HepG2 (cell line): ENCODE measurements around the gene BTBD7. TPM values are rescaled to one million over a fixed set of nuclear protein-coding genes. Genes with fewer than 3 reads are reported as not detected.

Experiments used
- ATAC-seq: fragments of 200-7000 bp; cut with Tn5 transposase; 3 replicates; pipeline ENCODE4 v1.9.1; 2020; ENCODE audit warnings: mild to moderate bottlenecking, moderate library complexity
- BruUV-seq: library from RNA; stranded (reverse); fragments of 400-500 nt; replicated peaks from 2 replicates; lab custom pipeline; 2021; lab: Mats Ljungman, UMichigan
- CTCF ChIA-PET: fragments of 300-600 bp; formaldehyde crosslinking; extraction: SDS; loops from one replicate; lab custom pipeline; 2021; ENCODE audit warnings: low total read pairs, inconsistent platforms, low intra/inter-chr PET ratio; lab: Yijun Ruan, JAX
- POLR2A ChIA-PET: fragments of 350-600 bp; sonication (Branson Sonifier 250); formaldehyde crosslinking; loops from one replicate; lab custom pipeline; 2020; ENCODE audit warnings: antibody characterized with exemption, inconsistent platforms; lab: Yijun Ruan, JAX
- DNase-seq: peaks from one replicate; pipeline ENCODE4 v3.0.0-alpha.2; 2015; ENCODE audit warnings: low spot score
- FAIRE-seq: peaks from 3 replicates; lab custom pipeline; 2011; peaks lifted over from hg19 to GRCh38; lab: Jason Lieb, UNC
- H2AFZ ChIP-seq: one replicate; pipeline ENCODE4 v1.6.1; 2011; ENCODE audit warnings: low read length, inconsistent platforms
- H3K27ac ChIP-seq: fragments of 300-600 bp; 3 replicates; pipeline ENCODE4 v1.8.0; 2011; ENCODE audit warnings: mixed run types, mild to moderate bottlenecking, mixed read lengths, low read length, inconsistent platforms; ENCODE audit not compliant: insufficient read depth; ENCODE audit errors: extremely low read length
- H3K27me3 ChIP-seq, 2 experiments: fragments of 200-600 bp in 1 of 2; 2 replicates in 1 of 2; 3 replicates in 1 of 2; pipeline versions ENCODE4 v1.6.0 to v1.8.0; 2011; ENCODE audit warnings: low read length in 2 of 2, mild to moderate bottlenecking in 2 of 2, moderate library complexity in 2 of 2, inconsistent platforms in 1 of 2; ENCODE audit not compliant: insufficient read depth in 2 of 2, control insufficient read depth in 1 of 2
- H3K36me3 ChIP-seq, 2 experiments: fragments of 200-600 bp in 1 of 2; replicated peaks in 1 of 2; 2 replicates in 1 of 2; 3 replicates in 1 of 2; pipeline versions ENCODE4 v1.5.1 to v1.8.0; 2011; ENCODE audit warnings: low read length in 2 of 2, inconsistent platforms in 1 of 2; ENCODE audit not compliant: insufficient read depth in 2 of 2, control insufficient read depth in 1 of 2
- H3K4me1 ChIP-seq: 2 replicates; pipeline ENCODE4 v1.5.1; 2012; ENCODE audit warnings: low read length, inconsistent platforms; ENCODE audit not compliant: insufficient read depth
- H3K4me2 ChIP-seq: 2 replicates; pipeline ENCODE4 v1.6.0; 2011; ENCODE audit warnings: low read depth, low read length, inconsistent platforms
- H3K4me3 ChIP-seq, 3 experiments: fragments of 200-600 bp in 1 of 3; sonication (generic), shearing (Covaris generic) in 1 of 3; replicated peaks in 1 of 3; 2 replicates each; pipeline ENCODE4 v1.5.1; 2011 to 2016; ENCODE audit warnings: low read length in 3 of 3, inconsistent platforms in 2 of 3, low read depth in 2 of 3, mild to moderate bottlenecking in 2 of 3, control low read depth in 1 of 3, mixed read lengths in 1 of 3; ENCODE audit not compliant: insufficient read depth in 1 of 3
- H3K79me2 ChIP-seq: one replicate; pipeline ENCODE4 v1.6.1; 2011; ENCODE audit warnings: low read length, inconsistent platforms; ENCODE audit not compliant: insufficient read depth
- H3K9ac ChIP-seq: 2 replicates; pipeline ENCODE4 v1.6.0; 2011; ENCODE audit warnings: mild to moderate bottlenecking, low read depth, low read length, inconsistent platforms; ENCODE audit not compliant: insufficient read depth
- H3K9me3 ChIP-seq: 2 replicates; pipeline ENCODE4 v1.5.1; 2012; ENCODE audit warnings: mild to moderate bottlenecking, low read length
- H4K20me1 ChIP-seq: 2 replicates; pipeline ENCODE4 v1.6.0; 2011; ENCODE audit warnings: inconsistent platforms, mild to moderate bottlenecking, low read length, moderate library complexity; ENCODE audit not compliant: insufficient read depth
- BRD4 ChIP-seq: sonication (generic); formaldehyde crosslinking; IDR thresholded peaks from 2 replicates; pipeline ENCODE4 v1.4.0; 2020; ENCODE audit warnings: missing genetic modification reagents
- FOXP4 ChIP-seq: sonication (generic); formaldehyde crosslinking; IDR thresholded peaks from 2 replicates; pipeline ENCODE4 v1.4.0; 2020; ENCODE audit warnings: missing genetic modification reagents
- KAT2B ChIP-seq: fragments of 150-350 bp; IDR thresholded peaks from 2 replicates; pipeline ENCODE4 v1.6.1; 2014; ENCODE audit warnings: low read depth, low read length, borderline replicate concordance
- RARA ChIP-seq: IDR thresholded peaks from 2 replicates; pipeline ENCODE4 v1.6.1; 2016; ENCODE audit warnings: missing genetic modification reagents, missing compliant biosample characterization
- USF2 ChIP-seq, 2 experiments: sonication (generic) in 1 of 2; formaldehyde crosslinking in 1 of 2; IDR thresholded peaks; 2 replicates each; pipeline versions ENCODE4 v1.5.1 to v1.6.1; 2011 to 2020; ENCODE audit warnings: borderline replicate concordance in 1 of 2, low read depth in 1 of 2, low read length in 1 of 2, mild to moderate bottlenecking in 1 of 2, missing genetic modification reagents in 1 of 2, moderate library complexity in 1 of 2
- ZNF563 ChIP-seq: sonication (generic); formaldehyde crosslinking; IDR thresholded peaks from 2 replicates; pipeline ENCODE4 v1.8.0; 2022; ENCODE audit warnings: mild to moderate bottlenecking, moderate library complexity, missing genetic modification reagents
- WGBS: methylation state at CpG from one replicate; pipeline ENCODE4 v1.1.6; 2017; ENCODE audit warnings: low lambda C conversion rate; 5-methylcytosine and 5-hydroxymethylcytosine counted together
- in situ Hi-C: cut with HindIII; loops from 2 replicates; pipeline ENCODE4 v1.10.0; 2017; ENCODE audit warnings: low pct_unique_long_range_greater_than_20kb; ENCODE audit not compliant: extremely low pct_ligation_motif_present
- intact Hi-C: fragments of 100-400 bp; cut with micrococcal nuclease; formaldehyde crosslinking; loops from one replicate; pipeline ENCODE4 v1.10.0; 2022; ENCODE audit not compliant: unreplicated experiment
- polyA plus RNA-seq, 8 experiments: library from polyadenylated mRNA; depleted of rRNA in 3 of 8; stranded (reverse) in 7 of 8; unstranded in 1 of 8; fragments of >200 nt; fragmentation: Illumina TruSeq in 4 of 8; extraction: Trizol in 4 of 8; gene quantifications; 2 replicates each; pipeline versions ENCODE4 v1.2.1 to v1.2.3, GENCODE V29; 2011 to 2016; ENCODE audit warnings: low read depth in 4 of 8, missing spikeins in 1 of 8, mixed read lengths in 1 of 8; ENCODE audit not compliant: insufficient read depth in 1 of 8
- total RNA-seq, 5 experiments: library from RNA; depleted of rRNA; stranded (reverse); fragments of >200 nt; fragmentation: Illumina TruSeq; extraction: Trizol; gene quantifications; 2 replicates each; pipeline ENCODE4 v1.2.3, GENCODE V29; 2016; ENCODE audit warnings: low read depth in 1 of 5

The BTBD7 gene
- total and polyA plus RNA-seq, 2 of the 13 experiments (the other 11 are each of a cell fraction or from before 2014, with no cell fraction given), result 11.6 to 15.2 TPM

- no peak for TF ChIP-seq USF2 (IDR thresholded peaks at IDR 0.05; ENCODE audit: low read depth, low read length)
- TF ChIP-seq USF2 (CRISPR knock-in tag; IDR thresholded peaks at IDR 0.05; ENCODE audit: borderline replicate concordance), result no peak
- no peak for TF ChIP-seq RARA (CRISPR knock-in tag)
- no peak for TF ChIP-seq KAT2B
Observed at GRCh38 chr14:93309427-93309966, 23.3 kb downstream of the BTBD7 start (continued).

GRCh38 chr14:93308686-93309345 is 24.0 kb downstream of the BTBD7 start:
- Histone ChIP-seq H3K27ac (no peak overlapping the region), H3K4me3 (no peak overlapping the region), H3K79me2 (peaks cover 65% of the 10 kb centered on the region), H3K9me3 (no peaks in the 10 kb centered on the region), H3K36me3 (no peaks in the 10 kb centered on the region; a peak in 3 of 5 replicates), H3K27me3 (no peaks in the 10 kb centered on the region; a peak in 1 of 5 replicates), H3K4me1 (peaks cover 12% of the 10 kb centered on the region), H2AFZ (no peak overlapping the region), H3K9ac (no peak overlapping the region), H4K20me1 (peaks cover 14% of the 10 kb centered on the region), H3K4me2 (no peak overlapping the region)
- CTCF ChIA-PET, result no interaction called here
- intact Hi-C loops, result no loop called here
- FAIRE-seq (no peak), DNase-seq (no peak), ATAC-seq (no peak)
- TF ChIP-seq BRD4 (CRISPR knock-in tag) (no peak), FOXP4 (no peak), ZNF563 (CRISPR knock-in tag) (no peak)
- in situ Hi-C loops, result no loop called here
- 96% methylated on average over 2 of the region's 2 CpGs for WGBS
- POLR2A ChIA-PET, result interaction anchor here (0.6 kb wide), 1 partner anchor 23 kb away, joined by 3 read pairs; no protein-coding TSS in a partner anchor
- BruUV-seq, result no TSS peak
